ENCODE data around the gene DHRS7.

DNA sequence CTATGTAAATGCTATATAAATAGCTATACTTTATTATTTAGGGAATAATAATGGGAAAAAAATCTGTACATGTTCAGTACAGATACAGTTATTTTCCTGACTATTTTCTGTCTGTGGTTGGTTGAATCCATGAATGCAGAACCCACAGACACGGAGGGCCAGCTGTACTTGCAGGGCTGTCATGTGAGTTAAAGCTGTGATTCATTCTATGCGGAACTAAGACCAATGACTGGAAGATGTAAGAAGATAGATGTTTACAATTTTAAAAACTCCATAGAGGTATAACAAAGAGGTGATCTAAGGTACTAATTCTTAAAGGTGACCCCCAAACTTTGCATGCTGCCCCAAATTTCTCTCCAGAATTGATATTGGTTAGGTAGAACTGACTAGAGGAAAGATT is 58.9 kb downstream of the DHRS7 start:
- TF ChIP-seq POLR2AphosphoS2 (conservative IDR thresholded peaks at IDR 0.05; ENCODE audit: low read length) (no peak), JUNB (IDR thresholded peaks at IDR 0.05) (no peak), MYC (IDR thresholded peaks at IDR 0.05; ENCODE audit: borderline replicate concordance, low read length) (no peak), POLR2A (IDR thresholded peaks at IDR 0.05; ENCODE audit: low read length) (no peak), CEBPB (IDR thresholded peaks at IDR 0.05) (no peak)
- TF ChIP-seq, protein P1, sequence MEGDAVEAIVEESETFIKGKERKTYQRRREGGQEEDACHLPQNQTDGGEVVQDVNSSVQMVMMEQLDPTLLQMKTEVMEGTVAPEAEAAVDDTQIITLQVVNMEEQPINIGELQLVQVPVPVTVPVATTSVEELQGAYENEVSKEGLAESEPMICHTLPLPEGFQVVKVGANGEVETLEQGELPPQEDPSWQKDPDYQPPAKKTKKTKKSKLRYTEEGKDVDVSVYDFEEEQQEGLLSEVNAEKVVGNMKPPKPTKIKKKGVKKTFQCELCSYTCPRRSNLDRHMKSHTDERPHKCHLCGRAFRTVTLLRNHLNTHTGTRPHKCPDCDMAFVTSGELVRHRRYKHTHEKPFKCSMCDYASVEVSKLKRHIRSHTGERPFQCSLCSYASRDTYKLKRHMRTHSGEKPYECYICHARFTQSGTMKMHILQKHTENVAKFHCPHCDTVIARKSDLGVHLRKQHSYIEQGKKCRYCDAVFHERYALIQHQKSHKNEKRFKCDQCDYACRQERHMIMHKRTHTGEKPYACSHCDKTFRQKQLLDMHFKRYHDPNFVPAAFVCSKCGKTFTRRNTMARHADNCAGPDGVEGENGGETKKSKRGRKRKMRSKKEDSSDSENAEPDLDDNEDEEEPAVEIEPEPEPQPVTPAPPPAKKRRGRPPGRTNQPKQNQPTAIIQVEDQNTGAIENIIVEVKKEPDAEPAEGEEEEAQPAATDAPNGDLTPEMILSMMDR (IDR thresholded peaks at IDR 0.05) = no peak

All from A549 (cell line).